Neural cell (in vitro differentiated cells): ENCODE measurements around the gene NME9.

ENCODE experiments used
- CTCF ChIP-seq: fragments of 450-650 bp; IDR thresholded peaks from 2 replicates; pipeline ENCODE4 v1.5.1; 2014; ENCODE audit warnings: antibody characterized with exemption, mild to moderate bottlenecking, moderate library complexity; ENCODE audit not compliant: poor library complexity, severe bottlenecking
- EP300 ChIP-seq: fragments of 450-650 bp; conservative IDR thresholded peaks from 2 replicates; pipeline ENCODE4 v1.6.1; 2014; ENCODE audit warnings: antibody characterized with exemption, mild to moderate bottlenecking, moderate library complexity; ENCODE audit not compliant: poor library complexity, severe bottlenecking
- EZH2 ChIP-seq: fragments of 200-600, 300-800 bp; shearing (Covaris generic), sonication (generic); IDR thresholded peaks from 2 replicates; pipeline ENCODE4 v1.6.1; 2014; ENCODE audit warnings: antibody characterized with exemption, low read length, borderline replicate concordance, mild to moderate bottlenecking; ENCODE audit not compliant: insufficient read depth, poor library complexity, severe bottlenecking
- MXI1 ChIP-seq: fragments of 450-650 bp; conservative IDR thresholded peaks from 2 replicates; pipeline ENCODE4 v1.6.1; 2014; ENCODE audit warnings: antibody characterized with exemption, mild to moderate bottlenecking; ENCODE audit not compliant: poor library complexity, severe bottlenecking
- POLR2AphosphoS5 ChIP-seq: IDR thresholded peaks from 2 replicates; pipeline ENCODE4 v1.6.1; 2012
- REST ChIP-seq: IDR thresholded peaks from 2 replicates; pipeline ENCODE4 v1.6.1; 2012; ENCODE audit warnings: borderline replicate concordance

GRCh38 chr3:138334608-138335007, 5.0 kb upstream of the NME9 start:
- TF ChIP-seq CTCF (no peak), EZH2 (no peak), MXI1 (no peak), EP300 (no peak), POLR2AphosphoS5 (no peak), REST (no peak)
